Measurements from ENCODE around the gene TBX19. TPM values are rescaled to one million over a fixed set of nuclear protein-coding genes. Genes with fewer than 3 reads are reported as not detected.

TBX19 gene
- total RNA-seq, 4 donors from 2014 or later: 0.12 to 0.53 (median 0.36) TPM; not detected in 1

DNA sequence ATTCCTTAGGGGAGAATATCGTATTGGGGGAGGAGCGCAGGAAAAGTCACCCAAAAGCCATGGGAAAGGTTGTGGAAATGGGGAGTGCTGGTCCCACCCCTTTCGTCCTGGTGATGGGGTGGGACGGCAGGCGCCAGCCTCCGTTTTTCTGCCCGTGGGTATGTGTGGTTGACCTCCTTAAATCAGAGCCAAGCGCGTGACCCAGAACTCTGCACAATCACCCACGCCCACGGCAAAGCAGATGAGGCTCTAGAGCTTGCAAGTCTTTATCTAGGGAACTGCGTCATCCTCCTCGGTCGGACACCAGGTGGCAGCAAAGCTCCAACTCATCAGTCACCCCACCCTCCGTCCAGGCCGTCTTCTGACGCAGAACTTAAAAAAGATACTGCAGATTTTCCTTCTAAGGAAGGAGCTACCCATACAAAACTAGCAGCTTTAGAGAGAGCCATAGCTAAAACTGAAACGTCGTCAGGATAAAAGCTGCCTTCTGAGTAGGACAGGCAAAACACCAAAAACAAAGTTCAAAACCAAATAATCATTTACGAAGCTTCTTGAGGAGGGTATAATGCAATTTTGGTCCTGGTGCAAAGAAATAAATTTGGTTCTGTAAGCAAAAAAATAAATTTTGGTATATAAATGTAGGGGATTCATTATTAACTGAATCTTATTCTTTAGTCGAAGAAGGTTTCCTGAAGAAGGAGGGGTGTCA, 62.0 kb downstream of the TBX19 start:
- no peak overlapping the region for H3K27ac ChIP-seq
- no peaks in the 10 kb centered on the region for H3K36me3 ChIP-seq
- H3K4me3 ChIP-seq: peak overlapping the region; percentile 2 to 52 (median 14)
- in situ Hi-C loops (cut with MboI; ENCODE audit: low sequenced_read_pairs in 4 of 4): loop anchor here in 3 of 4 donors (10.0 to 25.0 kb wide), 5 partner anchors 220 to 1195 kb away; partner anchors contain the start of gene XCL1 (in 2 of the 3)
- TF ChIP-seq, protein P1, sequence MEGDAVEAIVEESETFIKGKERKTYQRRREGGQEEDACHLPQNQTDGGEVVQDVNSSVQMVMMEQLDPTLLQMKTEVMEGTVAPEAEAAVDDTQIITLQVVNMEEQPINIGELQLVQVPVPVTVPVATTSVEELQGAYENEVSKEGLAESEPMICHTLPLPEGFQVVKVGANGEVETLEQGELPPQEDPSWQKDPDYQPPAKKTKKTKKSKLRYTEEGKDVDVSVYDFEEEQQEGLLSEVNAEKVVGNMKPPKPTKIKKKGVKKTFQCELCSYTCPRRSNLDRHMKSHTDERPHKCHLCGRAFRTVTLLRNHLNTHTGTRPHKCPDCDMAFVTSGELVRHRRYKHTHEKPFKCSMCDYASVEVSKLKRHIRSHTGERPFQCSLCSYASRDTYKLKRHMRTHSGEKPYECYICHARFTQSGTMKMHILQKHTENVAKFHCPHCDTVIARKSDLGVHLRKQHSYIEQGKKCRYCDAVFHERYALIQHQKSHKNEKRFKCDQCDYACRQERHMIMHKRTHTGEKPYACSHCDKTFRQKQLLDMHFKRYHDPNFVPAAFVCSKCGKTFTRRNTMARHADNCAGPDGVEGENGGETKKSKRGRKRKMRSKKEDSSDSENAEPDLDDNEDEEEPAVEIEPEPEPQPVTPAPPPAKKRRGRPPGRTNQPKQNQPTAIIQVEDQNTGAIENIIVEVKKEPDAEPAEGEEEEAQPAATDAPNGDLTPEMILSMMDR (IDR thresholded peaks at IDR 0.05 in 4 of 5, conservative IDR thresholded peaks at IDR 0.05 in 1 of 5): peak; percentile 58 to 83 (median 79)
- no peak for TF ChIP-seq POLR2A (IDR thresholded peaks at IDR 0.05)
- peak; percentile 64 to 77 for DNase-seq
- H3K27me3 ChIP-seq: no peaks in the 10 kb centered on the region
- intact Hi-C loops (cut with DNase I; ENCODE audit: low total_unique reads): loop anchor here (2.0 to 10.0 kb wide), 4 partner anchors 230 to 1452 kb away; partner anchors contain the start of gene METTL18
- peaks cover 0 to 6% of the 10 kb centered on the region in 2 donors for H3K4me1 ChIP-seq
- peak; percentile 96 to 98 for ATAC-seq
- H3K9me3 ChIP-seq: no peaks in the 10 kb centered on the region

DNA sequence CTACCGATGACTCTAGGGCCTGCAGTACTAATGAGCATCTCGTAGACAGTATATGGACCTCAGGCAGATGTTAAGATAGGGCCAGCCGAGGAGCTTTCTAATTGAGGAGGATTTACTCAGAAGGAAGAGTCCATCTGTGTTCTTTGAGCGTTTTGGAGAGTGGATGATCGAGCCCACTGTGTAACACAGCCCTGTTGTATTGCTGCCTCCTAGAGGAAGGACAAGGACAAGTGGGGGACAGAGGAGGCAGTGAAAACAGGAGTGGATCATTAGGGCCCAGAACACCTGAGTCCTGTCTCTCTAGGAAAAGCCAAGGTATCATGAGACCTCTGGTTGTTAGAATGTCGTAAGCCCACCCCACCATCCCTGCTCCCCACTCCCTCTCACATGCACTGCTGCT, 62.9 kb downstream of the TBX19 start:
- H3K9me3 ChIP-seq: no peaks in the 10 kb centered on the region
- ATAC-seq: no peak
- H3K4me1 ChIP-seq: peaks cover 0 to 6% of the 10 kb centered on the region in 2 donors
- in situ Hi-C loops (cut with MboI; ENCODE audit: low sequenced_read_pairs in 4 of 4): loop anchor here in 3 of 4 donors (10.0 to 25.0 kb wide), 5 partner anchors 219 to 1194 kb away; partner anchors contain the start of gene XCL1 (in 2 of the 3)
- no peak for DNase-seq
- no peak for TF ChIP-seq POLR2A (IDR thresholded peaks at IDR 0.05)
- TF ChIP-seq, protein P1 (IDR thresholded peaks at IDR 0.05 in 4 of 5, conservative IDR thresholded peaks at IDR 0.05 in 1 of 5): no peak
- no peaks in the 10 kb centered on the region for H3K36me3 ChIP-seq
- H3K27ac ChIP-seq: no peak overlapping the region
- intact Hi-C loops (cut with DNase I; ENCODE audit: low total_unique reads): loop anchor here (2.0 to 10.0 kb wide), 4 partner anchors 229 to 1451 kb away; partner anchors contain the start of gene METTL18
- H3K27me3 ChIP-seq: no peaks in the 10 kb centered on the region
- no peak overlapping the region for H3K4me3 ChIP-seq

DNA sequence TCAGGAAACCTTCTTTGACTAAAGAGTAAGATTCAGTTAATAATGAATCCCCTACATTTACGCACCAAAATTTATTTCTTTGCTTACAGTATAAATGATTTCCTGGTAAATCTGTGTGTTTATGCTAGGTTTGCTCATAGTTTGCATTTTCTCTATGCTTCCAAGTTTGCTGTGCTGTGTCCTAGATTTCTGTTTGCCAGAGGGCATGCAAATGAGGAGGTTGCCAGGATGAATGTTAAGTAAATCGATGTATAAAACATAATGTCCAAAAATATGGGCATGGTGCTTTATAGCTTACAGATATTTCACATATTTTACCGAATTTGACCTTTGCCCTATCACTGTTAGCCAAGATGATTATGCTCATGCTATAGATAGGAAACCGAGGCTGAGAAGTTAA, 63.8 kb downstream of the TBX19 start:
- in situ Hi-C loops (cut with MboI; ENCODE audit: low sequenced_read_pairs in 4 of 4): loop anchor here in 3 of 4 donors (10.0 to 25.0 kb wide), 5 partner anchors 218 to 1193 kb away; partner anchors contain the start of gene XCL1 (in 2 of the 3)

DNA sequence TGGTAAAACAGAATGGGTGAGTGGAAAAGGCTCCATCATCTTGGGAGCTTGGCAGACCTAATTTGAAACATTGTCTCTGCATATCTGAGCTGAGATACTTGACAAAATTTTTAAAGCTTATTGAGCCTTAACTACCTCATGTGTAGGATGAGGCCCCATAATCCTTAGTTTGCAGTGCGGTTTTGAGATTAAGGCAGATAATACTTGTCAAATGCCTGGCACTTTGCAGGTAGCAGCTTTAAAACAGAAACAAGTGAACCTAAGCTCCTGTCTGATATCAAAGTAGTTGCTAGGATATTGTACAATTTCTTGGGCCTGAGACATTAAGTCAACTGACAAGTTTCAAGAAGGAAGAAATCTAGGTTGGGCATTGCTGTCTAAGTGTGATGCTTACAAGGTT, 65.3 kb downstream of the TBX19 start:
- no peaks in the 10 kb centered on the region for H3K9me3 ChIP-seq
- no peak for ATAC-seq
- intact Hi-C loops (cut with DNase I; ENCODE audit: low total_unique reads): loop anchor here (10.0 kb wide), 2 partner anchors 1199 to 1449 kb away; partner anchors contain the start of gene METTL18
- H3K27ac ChIP-seq: no peak overlapping the region
- H3K4me1 ChIP-seq: peaks cover 0 to 6% of the 10 kb centered on the region in 2 donors
- DNase-seq: no peak
- in situ Hi-C loops (cut with MboI; ENCODE audit: low sequenced_read_pairs in 4 of 4): loop anchor here in 3 of 4 donors (10.0 to 25.0 kb wide), 5 partner anchors 216 to 1191 kb away; partner anchors contain the start of gene XCL1 (in 2 of the 3)
- H3K4me3 ChIP-seq: no peak overlapping the region
- no peak for TF ChIP-seq POLR2A (IDR thresholded peaks at IDR 0.05)
- TF ChIP-seq, protein P1 (IDR thresholded peaks at IDR 0.05 in 4 of 5, conservative IDR thresholded peaks at IDR 0.05 in 1 of 5): no peak
- no peaks in the 10 kb centered on the region for H3K27me3 ChIP-seq
- no peaks in the 10 kb centered on the region for H3K36me3 ChIP-seq

More for the DNA sequence above, 63.8 kb downstream of the TBX19 start:
- H3K4me1 ChIP-seq: peaks cover 0 to 6% of the 10 kb centered on the region in 2 donors
- H3K36me3 ChIP-seq: no peaks in the 10 kb centered on the region
- DNase-seq (no peak), ATAC-seq (no peak)
- no peak overlapping the region for H3K4me3 ChIP-seq
- H3K9me3 ChIP-seq: no peaks in the 10 kb centered on the region
- no peak for TF ChIP-seq POLR2A (IDR thresholded peaks at IDR 0.05)
- TF ChIP-seq, protein P1 (IDR thresholded peaks at IDR 0.05 in 4 of 5, conservative IDR thresholded peaks at IDR 0.05 in 1 of 5): no peak
- no peaks in the 10 kb centered on the region for H3K27me3 ChIP-seq
- no peak overlapping the region for H3K27ac ChIP-seq
- intact Hi-C loops (cut with DNase I; ENCODE audit: low total_unique reads): loop anchor here (5.0 to 10.0 kb wide), 3 partner anchors 228 to 1450 kb away; partner anchors contain the start of gene METTL18
